HK-2 (cell line): ENCODE data around the gene FUT4.
"Not testable (repeated sequence)": the region's sequence is repeated elsewhere in the genome, so short reads cannot be mapped to it uniquely, and the experiment has no call there.

Source experiments
- DNase-seq: peaks from one replicate; pipeline ENCODE4 v3.0.0-alpha.2; 2018; ENCODE audit not compliant: unreplicated experiment

The FUT4 gene

GRCh38 chr11:94543695-94544645 is at the start of gene FUT4:
Gene FUT4, plus strand, starts transcription at chr11:94543921. Its CDS starts 213 bp downstream, at chr11:94544134.
- peak; percentile 88 for DNase-seq

- no peak for DNase-seq
Observed at GRCh38 chr11:94494126-94494680, 49.5 kb upstream of the FUT4 start.

- DNase-seq, result no peak
Observed at GRCh38 chr11:94500181-94500580, 43.5 kb upstream of the FUT4 start.

- DNase-seq, result no peak
Observed at GRCh38 chr11:94501522-94501921, 42.2 kb upstream of the FUT4 start.

GRCh38 chr11:94504689-94505293 is 38.9 kb upstream of the FUT4 start:
- no peak for DNase-seq

- DNase-seq, result not testable (repeated sequence)
Observed at GRCh38 chr11:94506513-94506912, 37.2 kb upstream of the FUT4 start.

GRCh38 chr11:94507485-94507884 is 36.2 kb upstream of the FUT4 start:
- no peak for DNase-seq

GRCh38 chr11:94511932-94512781 is 31.6 kb upstream of the FUT4 start, which contains the start of gene C11orf97:
Gene C11orf97, plus strand, starts transcription at chr11:94512461. Its CDS starts 68 bp downstream, at chr11:94512529.
- peak; percentile 28 for DNase-seq

- no peak for DNase-seq
Observed at GRCh38 chr11:94513091-94513490, 30.6 kb upstream of the FUT4 start.

GRCh38 chr11:94515398-94515797 is 28.3 kb upstream of the FUT4 start:
- no peak for DNase-seq

GRCh38 chr11:94516725-94517124 is 27.0 kb upstream of the FUT4 start:
- DNase-seq, result no peak

GRCh38 chr11:94518300-94518699 is 25.4 kb upstream of the FUT4 start:
- DNase-seq, result no peak

- no peak for DNase-seq
Observed at GRCh38 chr11:94519478-94520084, 24.1 kb upstream of the FUT4 start.

- DNase-seq, result no peak
Observed at GRCh38 chr11:94521684-94522083, 22.0 kb upstream of the FUT4 start.

- DNase-seq, result no peak
Observed at GRCh38 chr11:94524341-94524740, 19.4 kb upstream of the FUT4 start.

GRCh38 chr11:94525546-94526324 is 18.0 kb upstream of the FUT4 start:
- DNase-seq, result no peak

- DNase-seq, result no peak
Observed at GRCh38 chr11:94526645-94527438, 16.9 kb upstream of the FUT4 start.

GRCh38 chr11:94528551-94528950 is 15.2 kb upstream of the FUT4 start:
- no peak for DNase-seq

- no peak for DNase-seq
Observed at GRCh38 chr11:94532211-94532610, 11.5 kb upstream of the FUT4 start.

- no peak for DNase-seq
Observed at GRCh38 chr11:94533206-94533605, 10.5 kb upstream of the FUT4 start.
